ENCODE results near the gene CNTFR.

- TF ChIP-seq CTCF (optimal IDR thresholded peaks at IDR 0.05 in 1 of 3, IDR thresholded peaks at IDR 0.05 in 1 of 3, conservative IDR thresholded peaks at IDR 0.05 in 1 of 3; ENCODE audit: extremely low read depth in 1 of 3, insufficient read depth in 2 of 3, low read length in 3 of 3) (no peak), EZH2 (IDR thresholded peaks at IDR 0.05; ENCODE audit: low read length) (no peak)
Observed at GRCh38 chr9:34579808-34580163, 9.7 kb downstream of the CNTFR start.
